Measurements from ENCODE around the gene TIFAB. TPM values are rescaled to one million over a fixed set of nuclear protein-coding genes. Genes with fewer than 3 reads are reported as not detected.

TIFAB gene
- total RNA-seq, 1 experiment from 2014 or later, result not detected

DNA sequence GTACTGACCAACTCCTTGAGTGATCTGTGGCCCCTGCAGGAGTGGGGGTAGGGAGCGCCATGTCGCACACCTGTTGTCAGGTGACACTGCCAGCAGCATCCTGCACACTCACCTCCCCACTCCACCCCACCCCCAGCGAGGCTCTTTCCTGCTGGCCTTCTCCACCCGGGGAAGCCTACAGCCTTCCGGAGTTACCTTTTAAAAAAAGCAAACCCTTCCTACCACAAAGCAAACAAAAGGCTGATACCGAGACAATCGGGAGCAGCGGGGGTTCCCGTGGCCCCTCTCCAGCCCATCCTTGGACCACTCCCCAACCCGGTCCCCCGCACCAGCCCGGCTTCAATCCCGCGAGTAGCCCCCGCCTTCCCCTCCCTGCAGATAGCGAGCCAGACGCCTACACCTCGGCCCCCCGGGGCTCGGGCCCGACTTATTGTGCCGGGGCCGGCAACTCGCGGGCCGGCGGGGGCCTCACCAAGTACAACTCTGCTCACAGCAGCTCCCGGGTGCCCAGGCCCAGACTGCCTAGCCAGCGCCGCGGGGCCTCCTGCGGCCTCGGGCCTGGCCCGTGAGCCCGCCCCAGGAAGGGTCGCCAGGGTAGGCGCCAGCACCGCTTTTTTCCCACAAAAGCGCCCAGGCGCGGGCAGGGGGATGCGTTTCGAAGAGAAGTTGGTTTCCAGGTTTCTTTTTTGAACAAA is 53.8 kb downstream of the TIFAB start:
- Histone ChIP-seq H3K9me2 (ENCODE audit: insufficient read depth) (no peaks in the 10 kb centered on the region), H3K9me3 (ENCODE audit: control insufficient read depth in 1 of 2, insufficient read depth in 1 of 2, low read depth in 1 of 2, low read length in 2 of 2) (no peaks in the 10 kb centered on the region), H4K20me1 (ENCODE audit: insufficient read depth) (peaks cover 23% of the 10 kb centered on the region; the same call in 1 of the 2 replicates), H3K36me3 (ENCODE audit: control insufficient read depth in 1 of 2, insufficient read depth in 2 of 2, low read length in 2 of 2) (peaks cover 2% of the 10 kb centered on the region in 2 experiments; a peak in 2 of 4 replicates), H3K9ac (ENCODE audit: low read length) (peak overlapping the region; percentile 98), H3K27ac (ENCODE audit: low read depth, low read length) (peak overlapping the region; percentile 79), H3K4me3 (replicated peaks in 1 of 2; ENCODE audit: low read depth in 1 of 2, low read length in 2 of 2) (peak overlapping the region; percentile 84 to 89), H3K79me2 (ENCODE audit: insufficient read depth, low read length) (peaks cover 55% of the 10 kb centered on the region), H3K4me1 (ENCODE audit: control insufficient read depth in 1 of 2, insufficient read depth in 2 of 2, low read length in 2 of 2) (peaks cover 12 to 25% of the 10 kb centered on the region in 2 experiments), H3K27me3 (ENCODE audit: insufficient read depth, low read length) (no peaks in the 10 kb centered on the region), H2AFZ (ENCODE audit: low read depth, low read length, poor library complexity, severe bottlenecking) (no peak overlapping the region), H3K4me2 (ENCODE audit: low read length) (peak overlapping the region; percentile 82)
- intact Hi-C loops (cut with micrococcal nuclease), result no loop called here
- ATAC-seq (peak; percentile 55), DNase-seq (ENCODE audit: low read depth, low spot score) (peak; percentile 13)
- ChIA-PET POLR2A (no interaction called here), CTCF (no interaction called here), RAD21 (ENCODE audit: low non-redundant PET in 1 of 2, low total read pairs in 2 of 2, uncharacterized antibody in 2 of 2, unreplicated experiment in 2 of 2) (no interaction called here)
- BruUV-seq (replicated peaks), result no TSS peak
- TF ChIP-seq ZFX (IDR thresholded peaks at IDR 0.05) (no peak; the same call in 1 of the 2 replicates), POLR2AphosphoS5 (IDR thresholded peaks at IDR 0.05; ENCODE audit: low read depth, low read length) (0 out of 2 replicates have a peak, but pooled peaks have one; percentile 8), FOSL1 (IDR thresholded peaks at IDR 0.05; ENCODE audit: low read depth) (no peak), TCF7L2 (IDR thresholded peaks at IDR 0.05; ENCODE audit: borderline replicate concordance, extremely low read depth, insufficient read depth, insufficient read length) (no peak), CEBPB (IDR thresholded peaks at IDR 0.05; ENCODE audit: low read depth) (no peak), SP1 (IDR thresholded peaks at IDR 0.05; ENCODE audit: low read depth) (no peak), JUND (IDR thresholded peaks at IDR 0.05) (peak; percentile 16; the same call in 1 of the 2 replicates), ZNF274 (IDR thresholded peaks at IDR 0.05; ENCODE audit: low read depth, low read length) (no peak), EZH2 (IDR thresholded peaks at IDR 0.05) (no peak), SIN3A (IDR thresholded peaks at IDR 0.05; ENCODE audit: low read depth) (peak; percentile 52; the same call in 1 of the 2 replicates)
- TF ChIP-seq, protein P1, sequence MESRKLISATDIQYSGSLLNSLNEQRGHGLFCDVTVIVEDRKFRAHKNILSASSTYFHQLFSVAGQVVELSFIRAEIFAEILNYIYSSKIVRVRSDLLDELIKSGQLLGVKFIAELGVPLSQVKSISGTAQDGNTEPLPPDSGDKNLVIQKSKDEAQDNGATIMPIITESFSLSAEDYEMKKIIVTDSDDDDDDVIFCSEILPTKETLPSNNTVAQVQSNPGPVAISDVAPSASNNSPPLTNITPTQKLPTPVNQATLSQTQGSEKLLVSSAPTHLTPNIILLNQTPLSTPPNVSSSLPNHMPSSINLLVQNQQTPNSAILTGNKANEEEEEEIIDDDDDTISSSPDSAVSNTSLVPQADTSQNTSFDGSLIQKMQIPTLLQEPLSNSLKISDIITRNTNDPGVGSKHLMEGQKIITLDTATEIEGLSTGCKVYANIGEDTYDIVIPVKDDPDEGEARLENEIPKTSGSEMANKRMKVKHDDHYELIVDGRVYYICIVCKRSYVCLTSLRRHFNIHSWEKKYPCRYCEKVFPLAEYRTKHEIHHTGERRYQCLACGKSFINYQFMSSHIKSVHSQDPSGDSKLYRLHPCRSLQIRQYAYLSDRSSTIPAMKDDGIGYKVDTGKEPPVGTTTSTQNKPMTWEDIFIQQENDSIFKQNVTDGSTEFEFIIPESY (IDR thresholded peaks at IDR 0.05; ENCODE audit: extremely low read depth, insufficient replicate concordance, low read length), result no peak
- TF ChIP-seq, protein P2, sequence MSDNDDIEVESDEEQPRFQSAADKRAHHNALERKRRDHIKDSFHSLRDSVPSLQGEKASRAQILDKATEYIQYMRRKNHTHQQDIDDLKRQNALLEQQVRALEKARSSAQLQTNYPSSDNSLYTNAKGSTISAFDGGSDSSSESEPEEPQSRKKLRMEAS (IDR thresholded peaks at IDR 0.05), result peak; percentile 48

Other genes starting within 250 kb of the TIFAB start
- gene MACROH2A1, start 53.1 kb downstream of the TIFAB start, total RNA-seq (2021; ENCODE audit: unreplicated experiment), result 218 TPM
- not detected for gene DCANP1, start 5.0 kb downstream of the TIFAB start, total RNA-seq (2021; ENCODE audit: unreplicated experiment)
- gene NEUROG1, start 83.6 kb upstream of the TIFAB start, total RNA-seq (2021; ENCODE audit: unreplicated experiment), result not detected
- not detected for gene CXCL14, start 126.6 kb upstream of the TIFAB start, total RNA-seq (2021; ENCODE audit: unreplicated experiment)

Measured in HCT116 (cell line).